AG10803 (cell line): ENCODE results near the gene GPR153.

Experiments
- DNase-seq: peaks from one replicate; pipeline ENCODE4 v3.0.0; 2010; ENCODE audit warnings: low read depth
- H3K4me3 ChIP-seq: 2 replicates; pipeline ENCODE4 v1.5.1; 2011; ENCODE audit warnings: mild to moderate bottlenecking, low read length, control low read depth
- CTCF ChIP-seq: conservative IDR thresholded peaks from 2 replicates; pipeline ENCODE4 v1.5.1; 2011; ENCODE audit warnings: mild to moderate bottlenecking, low read length, control low read depth, inconsistent platforms

GPR153 gene

GRCh38 chr1:6205849-6206519, 54.9 kb downstream of the GPR153 start, which contains the start of gene RNF207:
Gene RNF207, plus strand, starts transcription at chr1:6206119. Its CDS starts 417 bp downstream, at chr1:6206536.
- peak; percentile 58 for DNase-seq
- peak within 1 kb of the TSS; percentile 54 for H3K4me3 ChIP-seq
- no peak for TF ChIP-seq CTCF

GRCh38 chr1:6202256-6202655, 58.6 kb downstream of the GPR153 start:
- TF ChIP-seq CTCF = no peak
- no peak overlapping the region for H3K4me3 ChIP-seq
- DNase-seq = no peak

GRCh38 chr1:6200188-6200809, 60.6 kb downstream of the GPR153 start:
- H3K4me3 ChIP-seq = peak overlapping the region; percentile 96
- DNase-seq = no peak
- no peak for TF ChIP-seq CTCF

GRCh38 chr1:6199298-6200187, 61.4 kb downstream of the GPR153 start, which contains the start of gene RPL22:
Gene RPL22, minus strand, starts transcription at chr1:6199595. Its CDS starts 22 bp downstream, at chr1:6199573.
- TF ChIP-seq CTCF = no peak
- H3K4me3 ChIP-seq = peak within 1 kb of the TSS; percentile 96
- peak; percentile 99 for DNase-seq

GRCh38 chr1:6198646-6199297, 62.1 kb downstream of the GPR153 start:
- no peak for DNase-seq
- peak overlapping the region; percentile 96 for H3K4me3 ChIP-seq
- no peak for TF ChIP-seq CTCF

GRCh38 chr1:6197746-6198427, 63.0 kb downstream of the GPR153 start:
- DNase-seq = no peak
- TF ChIP-seq CTCF = no peak
- peak overlapping the region; percentile 96 for H3K4me3 ChIP-seq
